HG03575 (cell line): ENCODE data around the gene NUFIP2.
"Not testable (repeated sequence)": the region's sequence is repeated elsewhere in the genome, so short reads cannot be mapped to it uniquely, and the experiment has no call there.

Experiments
- ATAC-seq: cut with Tn5 transposase; IDR thresholded peaks from one replicate; pipeline ENCODE4 v1.9.1; 2021; ENCODE audit not compliant: unreplicated experiment, insufficient number of reproducible peaks, low FRiP score; ENCODE audit errors: extremely low read depth

Gene NUFIP2

GRCh38 chr17:29283961-29284360 is 10.0 kb downstream of the NUFIP2 start:
- no peak for ATAC-seq

DNA sequence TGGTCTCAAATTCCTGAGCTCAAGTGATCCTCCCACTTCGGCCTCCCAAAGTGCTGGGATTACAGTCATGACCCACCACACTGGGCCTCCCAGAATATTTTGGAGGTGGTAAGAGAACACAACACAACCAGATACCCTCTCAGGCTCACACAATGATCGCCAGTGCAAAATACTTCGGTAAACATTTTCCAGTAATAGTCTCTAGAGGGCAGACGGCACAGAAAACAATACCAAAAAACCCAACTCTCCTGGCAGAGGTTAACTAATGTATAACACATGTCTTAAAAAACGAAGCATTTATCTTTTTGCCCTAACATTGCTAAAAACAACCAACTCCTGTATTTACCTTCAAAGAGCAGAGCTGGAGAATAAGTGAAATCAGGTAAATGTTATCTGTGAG is 10.5 kb downstream of the NUFIP2 start:
- ATAC-seq = no peak

DNA sequence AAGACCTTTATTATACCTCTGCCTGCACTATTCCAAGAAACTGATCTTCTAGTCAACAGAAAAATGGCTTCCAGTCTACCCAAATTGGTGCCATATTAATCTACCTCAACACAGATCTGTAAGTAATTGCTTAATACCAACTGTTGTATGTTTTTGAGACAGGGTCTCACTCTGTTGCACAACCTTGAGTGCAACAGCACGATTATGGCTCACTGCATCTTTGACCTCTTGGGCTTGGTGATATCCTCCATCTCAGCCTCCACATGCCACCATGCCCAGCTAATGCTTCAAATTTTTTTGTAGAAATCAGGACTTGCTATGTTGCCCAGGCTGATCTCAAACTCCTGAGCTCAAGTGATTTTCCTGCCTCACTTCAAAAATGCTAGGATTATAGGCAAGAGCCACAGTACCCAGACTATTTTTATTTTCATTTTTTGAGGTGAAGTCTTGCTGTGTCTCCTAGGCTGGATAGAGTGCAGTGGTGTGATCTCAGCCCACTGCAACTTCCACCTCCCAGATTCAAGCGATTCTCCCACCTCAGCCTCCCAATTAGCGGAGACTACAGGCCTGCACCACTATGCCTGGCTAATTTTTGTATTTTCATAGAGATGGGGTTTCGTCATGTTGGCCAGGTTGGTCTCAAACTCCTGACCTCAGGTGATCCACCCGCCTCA is 14.4 kb downstream of the NUFIP2 start:
- no peak for ATAC-seq

DNA sequence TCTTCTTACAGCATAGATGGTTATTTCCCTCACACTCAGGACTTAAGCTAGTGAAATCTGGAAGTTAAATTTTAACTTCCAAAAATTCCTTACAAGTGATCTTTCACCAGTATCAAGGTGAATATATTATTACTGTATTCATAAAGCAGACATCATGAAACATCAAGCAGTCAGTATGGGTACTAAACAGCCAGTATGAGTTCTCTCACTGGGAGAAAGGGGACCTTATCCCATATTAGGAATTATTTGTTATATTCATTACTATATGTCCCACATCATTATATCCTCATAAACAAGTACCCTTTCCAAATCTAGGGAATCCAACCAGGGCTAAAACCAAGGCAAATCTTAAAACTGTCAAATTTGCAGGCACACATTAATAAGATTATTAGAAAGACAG is 15.3 kb downstream of the NUFIP2 start:
- no peak for ATAC-seq

GRCh38 chr17:29273924-29274323 is 20.0 kb downstream of the NUFIP2 start:
- no peak for ATAC-seq

DNA sequence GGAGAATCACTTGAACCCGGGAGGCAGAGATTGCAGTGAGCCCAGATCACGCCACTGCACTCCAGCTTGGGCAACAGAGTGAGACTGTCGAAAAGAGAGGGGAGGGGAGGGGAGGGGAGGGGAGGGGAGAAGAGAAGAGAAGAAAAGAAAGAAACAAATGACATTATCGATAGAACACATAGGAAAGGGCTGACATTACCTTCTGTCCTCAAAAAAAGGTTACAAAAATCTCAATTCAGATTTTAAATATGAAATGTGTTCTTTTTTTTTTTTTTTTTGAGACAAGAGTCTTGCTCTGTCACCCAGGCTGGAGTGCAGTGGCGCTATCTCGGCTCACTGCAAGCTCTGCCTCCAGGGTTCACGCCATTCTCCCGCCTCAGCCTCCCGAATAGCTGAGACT is 22.0 kb downstream of the NUFIP2 start:
- ATAC-seq = not testable (repeated sequence)

DNA sequence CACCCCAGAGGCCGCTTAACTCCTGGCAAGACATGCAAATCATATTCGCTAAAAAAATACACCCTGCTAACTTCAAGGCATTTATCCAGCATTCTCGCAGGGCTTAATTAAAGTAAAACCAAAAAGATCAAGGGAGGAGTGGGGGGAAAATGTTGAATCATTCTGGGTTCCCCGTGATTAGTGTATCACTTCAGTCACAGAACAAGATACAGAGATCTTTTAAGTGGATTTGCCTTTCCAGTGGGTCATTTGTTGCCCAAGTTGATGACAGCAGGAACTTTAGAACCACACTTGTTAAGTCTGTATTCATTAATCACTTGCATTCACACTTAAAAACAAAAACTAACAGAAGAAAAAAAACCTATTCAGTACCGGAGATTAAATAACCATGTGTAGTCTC is 30.0 kb downstream of the NUFIP2 start:
- no peak for ATAC-seq

GRCh38 chr17:29257756-29258155 is 36.2 kb downstream of the NUFIP2 start:
- ATAC-seq = no peak

DNA sequence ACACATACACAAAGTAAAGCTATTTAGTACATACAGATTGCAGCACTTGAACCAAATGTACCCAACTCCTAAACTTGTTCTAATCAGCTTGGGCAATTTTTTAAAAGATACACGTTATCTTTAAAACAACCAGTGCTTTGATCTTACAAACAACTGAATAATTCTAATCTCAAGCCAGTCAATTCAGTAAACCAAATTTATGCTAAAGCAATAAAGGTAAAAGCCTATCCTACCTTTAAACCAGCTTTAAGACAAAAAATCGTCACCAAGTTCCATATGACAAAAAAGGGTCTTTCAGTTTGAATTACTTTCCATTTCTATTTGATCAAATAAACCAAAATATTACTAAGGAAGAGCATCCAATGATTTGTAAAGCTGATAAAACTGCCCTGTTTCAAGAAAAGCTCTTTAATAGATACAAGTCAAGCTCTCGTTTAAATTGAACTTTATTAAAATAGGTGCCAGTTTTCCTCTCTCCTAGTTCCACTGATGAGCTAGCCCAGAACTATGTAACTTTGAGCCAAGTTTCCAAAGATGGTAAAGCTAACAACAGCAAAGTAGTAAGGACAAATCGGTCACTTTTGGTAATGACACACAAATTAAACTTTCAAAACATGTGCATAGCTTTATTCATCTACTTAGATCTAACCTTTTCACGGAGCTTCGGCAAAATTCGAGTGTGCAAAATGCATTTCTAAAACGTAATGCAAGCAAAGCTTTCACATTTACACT is 37.0 kb downstream of the NUFIP2 start:
- no peak for ATAC-seq

DNA sequence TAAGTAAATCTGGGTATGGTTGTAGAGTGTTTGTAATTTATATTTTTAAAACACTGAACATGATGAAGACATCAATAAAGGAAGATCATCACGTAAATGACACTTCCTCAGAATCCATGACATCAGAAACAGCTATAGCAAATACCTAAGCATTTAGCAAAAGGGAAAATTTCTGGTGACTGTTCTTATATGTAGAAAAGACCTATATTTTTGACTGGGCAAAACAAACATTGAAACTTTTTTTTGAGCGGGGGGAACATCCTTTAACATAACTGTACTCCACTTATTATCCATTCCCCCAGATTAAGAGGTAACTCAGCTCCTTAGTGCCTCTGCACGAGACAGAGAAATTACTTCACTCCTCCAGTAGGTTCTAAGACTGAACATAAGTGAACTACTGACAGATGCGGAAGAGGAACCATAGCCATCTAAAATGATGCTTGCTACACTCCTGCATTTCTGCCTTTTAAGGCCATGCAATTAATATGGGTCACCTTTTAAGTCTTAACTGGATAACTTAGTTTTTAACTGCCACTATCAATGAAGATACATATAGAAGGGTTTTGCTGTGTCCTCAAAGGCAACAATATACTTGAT is 37.9 kb downstream of the NUFIP2 start:
- no peak for ATAC-seq

- ATAC-seq = no peak
These were observed 40.9 kb downstream of the NUFIP2 start for GRCh38 chr17:29253037-29253436.

DNA sequence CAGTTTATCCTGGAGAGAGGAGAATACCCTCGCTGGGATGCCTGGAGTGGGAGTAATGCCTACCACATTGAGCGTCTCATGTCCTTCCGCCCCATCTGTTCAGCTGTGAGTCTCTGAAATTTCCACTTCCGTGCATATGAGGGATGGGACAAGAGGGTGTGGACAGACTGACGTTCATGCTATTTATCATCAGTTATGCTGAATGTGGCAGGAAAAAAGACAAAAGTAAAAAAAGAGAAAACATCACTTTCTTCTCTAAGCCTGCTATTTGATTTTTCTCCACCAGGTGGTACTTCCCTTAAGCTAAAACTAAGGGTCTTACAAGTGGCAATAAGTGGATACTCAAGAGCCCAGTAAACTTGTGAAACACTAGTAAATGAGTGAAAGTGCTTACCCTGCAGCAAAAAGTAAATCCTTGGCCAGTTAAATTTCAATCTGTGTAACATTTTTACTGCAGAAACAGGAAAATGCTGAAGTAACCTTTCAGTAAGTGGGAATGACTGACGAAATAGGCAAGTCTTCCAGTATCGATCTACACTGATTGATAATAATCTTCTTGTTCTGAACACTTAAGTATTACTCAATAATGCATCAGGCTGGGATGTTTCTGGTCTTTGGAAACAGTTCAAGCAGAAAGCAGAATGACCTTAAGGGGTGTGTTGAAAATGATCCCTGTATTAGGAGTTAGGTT is 41.7 kb downstream of the NUFIP2 start:
- ATAC-seq = no peak

- ATAC-seq = no peak
These were observed 42.8 kb downstream of the NUFIP2 start for GRCh38 chr17:29251184-29251583.

GRCh38 chr17:29250666-29251065 is 43.3 kb downstream of the NUFIP2 start:
- no peak for ATAC-seq

GRCh38 chr17:29248845-29249244 is 45.1 kb downstream of the NUFIP2 start:
- ATAC-seq = no peak

- ATAC-seq = no peak
These were observed 46.7 kb downstream of the NUFIP2 start for GRCh38 chr17:29247219-29247618.

- no peak for ATAC-seq
These were observed 47.3 kb downstream of the NUFIP2 start, which contains the start of gene CRYBA1 for GRCh38 chr17:29246628-29247027. TSS of gene CRYBA1 (plus strand) at chr17:29246859. CDS start at chr17:29246864, 5 bp downstream.

DNA sequence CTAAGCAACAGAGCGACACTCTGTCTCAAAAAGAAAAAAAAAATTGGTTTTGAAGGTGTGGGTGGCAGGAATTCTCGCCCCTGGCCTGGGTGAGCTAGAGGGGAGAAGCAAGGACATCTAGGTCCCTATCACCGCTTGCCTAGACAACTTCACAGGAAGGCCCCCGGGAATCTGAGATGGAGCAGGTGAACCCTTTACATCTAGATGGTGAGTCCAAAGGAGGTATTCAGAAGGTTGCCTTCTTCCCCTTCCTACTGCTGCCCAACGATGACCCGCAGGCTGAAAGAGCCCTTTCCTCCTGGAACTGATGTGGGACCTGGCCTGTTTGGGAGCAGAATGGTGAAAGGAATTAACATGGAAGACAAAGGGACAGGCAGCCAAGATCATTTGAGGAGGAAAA is 48.5 kb downstream of the NUFIP2 start:
- no peak for ATAC-seq

GRCh38 chr17:29243792-29244191 is 50.2 kb downstream of the NUFIP2 start:
- ATAC-seq = no peak

DNA sequence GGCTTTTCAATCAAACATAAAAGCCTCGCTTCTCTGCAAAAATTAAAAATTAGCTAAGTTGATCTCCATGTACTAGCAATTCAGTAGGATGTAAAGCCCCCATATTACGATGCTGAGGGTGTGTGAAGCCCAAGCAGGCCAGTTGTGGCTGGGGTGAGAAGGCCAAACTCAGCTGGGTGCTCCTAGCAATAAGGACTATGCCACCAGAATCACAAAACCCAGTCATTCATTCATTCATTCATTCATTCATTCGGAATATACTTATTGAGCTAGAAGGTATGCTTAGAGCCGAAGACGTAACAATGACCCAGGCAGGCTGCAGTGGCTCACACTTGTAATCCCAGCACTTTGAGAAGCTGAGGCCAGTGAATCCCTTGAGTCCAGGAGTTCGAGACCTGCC is 51.2 kb downstream of the NUFIP2 start:
- ATAC-seq = no peak
